HG02943 (cell line): ENCODE results near the gene FILIP1.

Experiments
- ATAC-seq: cut with Tn5 transposase; IDR thresholded peaks from one replicate; pipeline ENCODE4 v1.9.1; 2021; ENCODE audit warnings: mild to moderate bottlenecking, low read depth, moderate library complexity; ENCODE audit not compliant: unreplicated experiment

Gene FILIP1

DNA sequence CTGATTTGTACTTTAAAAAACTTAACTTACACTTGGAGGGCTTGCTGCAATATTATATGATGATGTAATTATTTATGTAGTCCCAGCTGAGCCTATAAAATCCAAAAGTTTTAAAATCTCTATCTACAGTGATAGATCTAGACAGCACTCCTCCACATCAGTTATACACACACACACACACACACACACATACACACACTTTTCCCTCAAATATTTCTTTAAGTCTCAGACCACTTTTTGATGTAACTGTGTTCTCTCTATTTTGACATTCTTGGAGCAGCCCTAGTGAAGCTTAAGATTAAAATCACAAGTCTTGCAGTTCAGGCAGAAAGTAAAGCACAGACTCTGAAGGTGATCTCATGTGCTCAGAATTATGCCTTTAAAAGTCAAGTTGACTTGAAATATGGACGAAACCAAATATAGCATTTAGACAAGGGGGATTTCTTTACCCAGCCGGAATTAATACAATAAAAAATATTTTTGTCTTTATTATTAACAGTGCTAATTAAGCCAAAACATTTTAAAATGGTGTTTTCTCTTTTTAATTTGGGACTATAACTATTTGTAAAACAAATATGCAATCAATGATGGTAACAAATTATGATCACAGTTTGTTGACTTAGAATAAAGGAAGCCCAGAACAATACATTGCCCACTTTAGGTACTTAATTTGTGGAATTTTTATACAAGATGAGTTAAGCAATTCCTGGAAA lies 145.5 kb downstream of the FILIP1 start:
- no peak for ATAC-seq

DNA sequence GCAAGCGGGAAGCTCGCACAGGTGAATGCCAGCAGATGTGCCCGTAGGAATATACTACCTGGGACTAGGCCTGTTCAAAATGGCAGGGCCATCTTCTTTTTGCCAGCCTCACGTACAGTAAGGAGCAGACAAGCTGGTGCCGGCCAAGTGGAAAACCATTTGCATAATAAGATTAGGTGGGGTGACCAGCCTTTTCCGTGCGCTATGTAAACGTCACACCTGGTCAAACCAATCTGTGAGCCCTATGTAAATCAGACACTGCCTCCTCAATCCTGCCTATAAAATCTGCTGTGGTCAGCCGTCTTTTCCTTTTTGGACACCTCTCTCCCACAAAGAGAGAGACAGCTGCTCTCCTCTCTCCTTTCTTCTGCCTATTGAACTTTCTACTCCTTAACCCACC lies 148.2 kb downstream of the FILIP1 start:
- no peak for ATAC-seq

DNA sequence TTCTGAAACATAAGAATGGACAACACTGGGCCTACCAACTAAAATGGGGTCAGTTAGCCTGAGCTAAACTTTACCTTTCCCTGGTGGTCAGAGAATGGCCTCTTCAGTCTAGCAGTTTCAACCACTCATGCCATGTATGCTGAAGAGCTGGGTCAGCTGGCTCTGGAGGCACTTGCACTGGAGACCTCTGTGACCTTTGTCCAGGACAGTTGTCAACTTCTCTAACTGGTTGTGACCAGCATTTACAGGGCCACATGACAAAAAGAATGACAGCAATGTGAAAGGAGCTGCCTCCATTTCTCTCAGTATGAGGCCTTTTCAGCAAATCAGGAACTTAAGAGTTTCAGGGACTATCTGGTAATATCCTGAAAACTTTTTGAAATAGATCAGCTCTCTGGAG lies 149.1 kb downstream of the FILIP1 start:
- no peak for ATAC-seq

DNA sequence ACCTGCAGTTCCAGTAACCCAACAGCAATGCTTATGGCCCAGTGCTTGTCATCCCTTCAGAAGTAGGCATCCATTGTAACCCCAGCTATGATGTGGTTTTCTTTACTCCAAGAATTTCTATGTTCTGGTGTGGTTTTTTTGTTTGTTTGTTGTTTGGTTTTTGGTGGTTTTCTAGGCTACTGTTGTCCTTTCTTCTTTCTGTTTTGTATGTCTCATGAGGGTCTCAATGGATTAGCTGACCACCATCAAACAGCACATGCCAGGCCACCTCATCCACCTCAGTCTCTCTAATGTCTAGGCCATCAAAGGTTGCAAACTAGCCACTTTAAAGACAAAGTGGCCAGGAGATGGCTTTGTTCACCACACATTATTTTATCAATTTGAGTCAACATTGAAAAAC lies 149.6 kb downstream of the FILIP1 start:
- ATAC-seq: no peak

DNA sequence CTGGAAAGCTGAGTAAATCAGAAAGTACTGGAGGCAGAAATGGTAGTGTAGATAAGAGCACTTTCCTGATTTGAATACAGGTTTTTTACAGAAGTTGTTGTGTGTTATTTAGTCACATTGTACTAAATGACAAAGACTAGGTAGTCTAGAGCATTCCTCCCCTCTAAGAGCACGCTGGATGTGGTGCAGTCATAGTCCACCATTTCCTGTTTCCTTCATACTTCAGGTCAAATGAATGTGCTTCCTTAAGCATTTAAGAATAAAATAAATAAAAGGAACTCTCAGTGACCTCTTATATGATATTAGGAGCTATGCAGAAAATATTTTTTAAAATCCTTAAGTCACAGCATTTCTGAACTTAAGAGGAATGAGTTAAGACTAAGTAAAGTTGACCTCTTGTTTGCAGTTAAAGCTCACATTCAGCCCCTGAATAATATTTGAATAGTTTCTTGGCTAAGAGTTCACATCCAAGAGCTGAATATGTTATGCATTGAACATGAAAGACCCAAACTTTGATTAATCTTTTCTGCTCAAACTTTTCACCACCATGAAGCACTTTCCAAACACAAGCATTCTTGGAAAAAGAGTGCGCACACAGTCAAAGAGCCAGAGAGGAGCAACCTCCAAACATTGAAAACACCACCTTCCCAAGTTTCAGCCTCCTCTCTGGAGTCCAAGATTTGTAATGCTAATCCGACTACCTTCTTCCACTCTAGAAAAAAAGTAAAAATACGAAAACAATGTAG lies 155.6 kb downstream of the FILIP1 start:
- ATAC-seq: no peak

DNA sequence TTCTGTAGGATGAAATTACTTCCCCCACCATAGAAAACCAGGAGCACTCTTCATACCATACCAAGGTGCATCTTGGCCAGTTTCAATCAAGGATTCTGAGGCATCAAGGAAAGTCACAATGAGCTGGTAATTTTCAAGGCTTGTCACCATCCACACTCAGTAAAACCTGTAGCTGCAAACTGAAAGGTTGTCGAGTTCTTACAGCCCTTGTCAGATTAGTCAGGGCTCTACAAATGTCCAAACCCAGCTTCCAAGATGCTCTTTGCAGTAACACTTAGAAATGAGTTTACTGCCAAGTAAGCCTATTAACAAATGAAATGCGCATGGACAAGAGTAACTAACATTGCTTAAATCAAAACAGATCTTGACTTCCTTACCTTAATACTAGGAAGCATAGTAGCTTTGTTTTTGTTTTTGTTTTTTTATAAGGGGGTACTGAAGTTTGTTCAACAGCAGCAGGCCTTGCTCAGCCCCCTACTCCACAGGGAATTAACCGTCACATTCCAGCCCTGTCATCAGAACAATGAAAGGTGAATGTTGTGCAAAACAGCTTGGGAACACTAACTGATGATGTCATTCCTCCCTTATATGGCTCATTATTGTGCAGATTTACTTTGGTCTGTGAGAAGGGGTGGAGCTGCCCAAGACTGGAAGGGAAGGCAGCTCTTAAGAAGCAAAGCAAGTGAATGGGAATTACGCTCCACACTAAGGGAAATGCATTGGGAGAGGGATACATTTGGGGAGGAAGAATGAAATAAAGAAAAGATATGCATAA lies 159.1 kb downstream of the FILIP1 start:
- no peak for ATAC-seq

DNA sequence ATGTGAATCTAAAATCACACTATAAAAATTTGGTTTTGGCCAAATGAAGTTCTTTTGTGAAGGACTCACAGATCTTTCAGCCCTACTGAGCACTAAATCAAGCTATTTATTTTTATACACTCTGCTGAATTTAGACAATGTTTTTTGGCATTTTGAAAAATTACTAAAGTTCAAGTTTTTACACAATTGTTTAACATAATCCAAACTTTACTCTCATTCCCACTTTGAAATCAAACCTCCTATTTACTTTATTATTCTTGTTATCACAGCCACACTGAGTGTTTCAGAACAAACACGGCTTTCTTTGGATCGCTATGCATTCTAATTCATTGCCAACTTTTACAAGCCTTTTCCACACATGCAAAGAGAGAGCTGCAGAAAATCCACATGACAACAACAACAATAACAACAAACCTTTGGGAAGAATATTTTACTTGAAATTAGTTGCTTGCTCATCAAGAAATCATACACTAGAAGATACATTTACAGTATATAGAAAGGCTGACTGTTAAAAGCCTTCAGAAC lies 159.9 kb downstream of the FILIP1 start:
- no peak for ATAC-seq

DNA sequence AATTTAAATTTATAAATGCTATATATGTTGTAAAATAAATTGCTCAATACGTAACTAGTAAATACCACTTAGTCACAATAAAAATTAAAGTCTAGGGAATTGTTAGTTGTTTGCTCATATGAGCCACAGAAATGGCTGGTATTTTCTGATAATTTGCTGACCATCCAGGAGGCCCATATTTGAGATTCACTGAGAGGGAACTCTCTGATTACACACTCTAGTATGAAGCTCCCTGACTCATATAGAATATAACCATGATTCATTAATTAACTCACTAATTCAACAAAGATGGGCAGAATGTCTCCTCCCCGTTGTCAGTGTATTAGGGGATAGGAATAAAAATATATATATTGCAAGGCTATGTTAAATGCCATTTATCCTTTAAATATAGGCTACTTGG lies 162.4 kb downstream of the FILIP1 start:
- no peak for ATAC-seq

DNA sequence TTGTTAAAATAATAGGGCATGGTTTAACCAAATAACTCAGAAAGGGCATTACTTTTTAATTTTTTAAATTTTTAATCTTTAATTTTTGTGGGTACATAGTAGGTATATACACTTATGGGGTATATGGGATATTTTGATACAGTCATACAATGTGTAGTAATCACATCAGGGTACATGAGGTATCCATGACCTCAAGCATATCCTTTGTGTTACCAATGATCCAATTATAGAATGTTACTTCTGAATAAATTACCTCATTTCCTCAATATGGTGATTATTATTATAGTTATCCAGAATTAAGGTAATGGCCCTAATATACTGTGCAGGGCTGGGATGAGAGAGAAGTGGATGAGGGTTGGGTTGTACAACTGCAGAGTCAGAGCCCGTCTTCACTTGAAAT lies 163.9 kb downstream of the FILIP1 start:
- no peak for ATAC-seq

DNA sequence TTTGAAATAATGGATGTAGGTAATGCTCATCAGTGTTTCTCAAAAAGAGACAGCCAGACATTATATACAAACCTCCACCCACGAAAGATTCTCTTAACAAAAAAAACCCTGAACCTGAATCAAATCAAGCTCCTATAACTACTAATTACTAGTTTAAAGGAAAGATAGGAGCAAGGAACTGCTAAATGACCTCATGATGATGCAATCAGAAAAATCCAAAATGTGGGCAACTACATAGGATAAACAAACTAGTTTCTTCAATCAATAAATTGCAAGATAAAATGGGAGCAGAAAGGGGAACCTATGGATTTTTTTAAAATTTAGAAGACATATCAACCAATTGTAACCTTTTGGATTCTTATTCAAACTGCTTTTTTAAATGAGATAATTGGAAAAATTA lies 165.8 kb downstream of the FILIP1 start:
- ATAC-seq: no peak

DNA sequence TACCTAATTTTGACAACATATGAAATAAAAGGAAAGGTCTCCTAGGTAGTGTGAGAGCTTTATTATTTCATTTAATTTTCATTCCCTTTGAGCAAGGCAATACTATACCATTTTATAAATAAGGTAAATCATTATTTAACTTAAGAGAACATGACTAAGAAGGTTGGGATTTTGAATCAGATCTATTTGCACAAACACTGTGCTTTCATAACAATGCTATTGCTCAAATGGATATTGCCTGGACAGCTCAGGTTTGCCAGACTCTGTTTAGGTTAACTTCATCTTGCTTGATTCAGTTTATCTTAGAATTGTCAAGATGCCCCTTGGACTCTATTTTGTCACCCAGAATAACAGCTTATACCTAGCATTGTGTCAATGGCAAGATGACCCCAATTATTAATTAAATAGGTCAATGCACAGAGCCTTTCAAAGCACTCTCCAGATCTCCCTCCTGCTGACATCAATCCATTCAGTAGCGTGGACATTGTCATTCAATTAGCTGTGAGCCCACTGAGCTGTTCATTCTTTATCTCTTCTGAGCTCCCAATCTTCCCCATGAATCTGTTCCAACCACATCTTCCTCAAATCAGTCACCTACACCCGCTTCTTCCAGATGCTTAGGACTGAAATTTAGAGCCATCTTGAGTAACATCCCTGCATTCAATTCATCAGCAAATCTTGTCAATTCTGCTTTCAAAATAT lies 166.9 kb downstream of the FILIP1 start:
- ATAC-seq: no peak

DNA sequence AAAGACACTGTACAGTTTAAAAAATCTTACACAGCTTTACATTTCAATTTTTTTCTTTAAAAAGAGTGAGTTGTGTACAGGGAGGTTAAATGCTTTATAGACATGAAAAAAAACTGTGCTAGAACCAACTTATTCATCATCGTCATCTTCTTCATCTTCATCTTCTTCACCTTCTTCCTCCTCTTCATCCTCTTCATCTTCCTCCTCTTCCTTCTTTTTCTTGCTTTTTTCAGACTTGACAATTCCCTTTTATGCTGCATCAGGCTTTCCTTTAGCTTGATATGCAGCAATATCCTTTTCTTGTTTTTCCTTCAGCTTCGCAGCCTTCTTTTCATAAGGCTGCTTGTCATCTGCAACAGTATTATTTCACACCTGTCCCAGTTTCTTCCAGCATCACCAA lies 174.7 kb downstream of the FILIP1 start:
- ATAC-seq: no peak

DNA sequence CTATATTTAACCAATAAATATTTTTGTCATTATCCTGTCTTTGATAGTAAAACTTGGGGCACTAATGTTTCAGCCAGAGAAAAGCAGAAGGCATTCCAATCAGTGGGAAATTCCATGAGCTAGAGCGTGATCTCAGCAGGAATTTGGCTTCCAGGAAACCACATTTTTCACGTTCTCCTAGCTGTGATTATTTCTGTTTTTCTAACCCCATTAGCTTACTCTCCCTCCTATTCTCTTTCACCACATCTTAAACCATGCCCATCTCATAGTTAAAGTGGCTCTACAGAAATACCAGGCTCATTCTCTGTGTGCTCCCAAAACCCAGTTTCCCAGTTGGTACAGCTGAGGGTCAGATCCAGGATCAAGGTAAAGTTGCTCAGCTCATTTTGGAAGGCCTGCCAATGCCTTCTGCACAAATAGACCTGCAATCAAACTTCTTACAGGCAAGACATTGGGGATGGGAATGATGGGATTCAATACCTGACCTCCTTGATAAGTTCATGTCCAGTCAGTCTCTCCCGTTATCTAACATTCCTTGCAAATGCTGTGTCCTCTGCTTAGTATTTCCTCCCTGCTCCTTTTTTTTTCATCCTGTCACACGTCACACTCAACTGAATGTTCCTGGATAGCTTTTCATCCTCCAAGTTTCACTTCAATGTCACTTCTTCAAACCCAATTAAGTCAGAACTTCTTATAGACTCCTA lies 175.9 kb downstream of the FILIP1 start:
- ATAC-seq: no peak

DNA sequence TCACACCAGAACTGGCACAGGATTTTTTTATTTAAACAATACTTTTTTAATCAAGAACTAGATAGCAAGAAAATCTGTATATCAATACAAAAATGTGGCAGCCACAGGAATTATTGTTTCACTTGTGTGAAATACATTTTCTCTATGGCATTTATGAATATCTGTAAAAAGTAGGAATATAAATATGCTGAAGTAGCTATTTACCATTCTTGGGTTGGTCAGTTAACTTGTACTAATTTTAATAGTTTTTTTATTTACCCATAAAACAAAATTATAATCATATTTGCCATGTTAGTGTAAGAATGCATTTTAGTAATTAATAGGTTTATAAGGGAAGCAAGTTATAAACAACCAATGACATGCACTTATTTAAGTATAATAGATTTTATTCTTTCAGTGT lies 177.6 kb downstream of the FILIP1 start:
- no peak for ATAC-seq

DNA sequence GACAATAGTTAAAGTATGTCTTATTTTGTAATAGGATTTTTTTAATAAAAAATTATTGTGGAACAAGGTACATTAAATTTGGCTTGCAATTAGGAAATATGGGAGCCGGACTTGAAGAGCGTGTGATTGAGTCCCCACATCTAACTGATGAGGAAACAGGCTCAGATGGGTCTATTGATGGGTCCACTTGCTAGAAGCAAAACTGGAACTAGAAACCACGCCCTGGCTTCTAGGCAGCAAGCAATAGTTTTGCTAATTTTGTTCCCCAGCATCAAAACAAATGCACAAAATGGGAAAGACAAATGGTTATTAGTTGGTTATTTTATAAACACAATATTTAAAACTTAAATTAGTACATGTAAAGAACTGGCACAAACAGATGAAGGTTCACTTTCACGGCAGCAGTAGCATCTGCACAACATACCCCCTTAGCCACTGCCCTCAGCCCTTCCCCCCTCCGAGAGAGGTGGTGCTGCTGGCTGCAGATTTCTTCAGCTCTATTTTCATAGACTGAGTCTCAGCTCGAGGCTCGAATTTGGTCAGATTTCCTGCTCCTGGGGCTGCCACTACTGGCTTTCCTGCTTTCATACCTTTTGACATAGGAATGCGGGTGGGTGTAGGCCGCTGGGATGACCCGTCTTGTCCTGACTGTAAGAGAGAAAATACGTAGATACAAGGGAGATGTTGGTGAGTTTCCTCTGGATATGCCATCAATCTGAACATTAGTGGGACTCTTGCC lies 185.2 kb downstream of the FILIP1 start:
- no peak for ATAC-seq

DNA sequence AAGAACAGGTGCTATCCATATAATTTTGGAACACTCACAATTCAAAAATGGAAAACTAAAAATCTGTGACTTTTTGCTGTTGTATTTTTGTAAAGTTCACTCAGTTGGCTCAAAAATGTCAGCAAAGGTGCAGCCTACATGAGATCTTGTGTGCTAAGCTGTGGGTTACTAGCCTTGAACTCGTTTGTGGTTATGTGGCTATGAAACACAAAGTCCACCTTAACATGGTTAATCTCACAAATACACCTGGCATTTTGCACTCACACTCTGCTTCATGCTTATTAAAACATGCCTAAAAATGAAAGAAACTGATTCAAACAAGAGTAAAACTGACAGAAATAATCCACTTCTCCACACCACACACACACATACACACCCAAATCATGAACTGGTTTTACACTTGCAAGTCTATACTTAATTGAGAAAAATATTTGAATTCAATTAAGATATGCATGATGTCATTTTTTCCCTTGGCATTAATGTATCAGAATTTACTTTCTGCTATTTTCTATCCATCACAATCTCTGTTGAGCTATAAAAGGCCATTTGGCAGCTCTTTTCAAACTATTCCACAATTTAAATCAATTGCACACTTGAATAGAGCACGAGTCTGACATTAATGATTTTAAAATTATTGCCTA lies 186.1 kb downstream of the FILIP1 start:
- ATAC-seq: no peak

DNA sequence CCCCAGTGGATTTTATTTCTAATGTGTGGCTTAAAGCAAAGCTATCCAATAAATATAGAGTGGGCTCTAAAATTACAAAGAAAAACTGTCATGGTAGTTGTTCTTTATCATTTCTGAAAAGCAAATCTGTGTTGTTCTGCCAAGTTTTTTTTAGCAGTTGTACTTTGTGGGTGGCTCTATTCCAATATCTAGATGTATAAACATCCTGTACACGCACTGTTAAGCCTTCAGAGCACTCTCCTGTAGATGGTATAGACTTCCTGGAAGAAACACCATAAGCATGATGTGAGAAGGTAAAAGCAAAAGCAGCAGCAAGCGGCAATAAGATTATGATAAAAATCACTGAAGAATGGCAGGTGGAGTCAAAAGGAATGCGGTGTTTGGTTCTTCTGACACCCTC lies 187.5 kb downstream of the FILIP1 start:
- ATAC-seq: no peak

DNA sequence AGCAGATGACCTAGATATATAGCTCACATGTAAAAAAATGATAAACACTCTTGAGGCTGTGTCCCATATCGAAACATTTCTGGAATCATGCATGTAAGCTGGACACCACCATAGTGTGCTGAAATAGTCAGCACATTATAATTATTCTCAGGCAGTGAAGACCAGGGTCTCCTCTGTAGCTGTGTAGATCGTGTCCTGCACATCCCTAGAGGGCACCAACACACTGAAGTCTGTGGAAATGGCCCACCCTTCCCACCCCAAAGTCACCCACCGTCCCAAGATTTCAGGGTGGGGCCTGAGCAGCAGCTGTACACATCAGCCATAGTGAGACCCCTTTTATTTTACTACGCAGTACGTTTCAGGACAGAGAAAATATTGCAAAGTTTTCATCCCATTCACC lies 188.0 kb downstream of the FILIP1 start:
- no peak for ATAC-seq

DNA sequence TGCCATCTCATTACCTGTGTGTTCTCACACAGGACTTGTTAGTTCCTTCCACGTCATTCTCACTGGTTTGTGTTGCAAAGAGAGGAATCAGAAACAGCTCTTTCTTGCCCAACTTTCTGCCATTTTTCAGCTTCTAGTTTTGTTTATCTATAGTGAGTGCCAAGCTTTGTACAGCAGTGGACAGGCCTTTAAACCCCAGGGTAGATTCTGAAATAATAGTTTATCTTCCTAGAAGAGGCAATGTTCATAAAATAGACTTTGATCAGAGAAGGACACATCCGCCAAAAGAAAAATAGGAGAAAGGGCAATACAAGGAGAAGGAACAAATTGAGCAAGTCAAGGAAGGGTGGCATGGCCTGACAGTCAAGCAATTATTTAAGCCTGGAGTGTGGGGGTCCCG lies 191.3 kb downstream of the FILIP1 start:
- no peak for ATAC-seq
